IMR-90 (cell line): ENCODE measurements around the gene GRPR.

Experiments used
- BHLHE40 ChIP-seq: fragments of 150-350 bp; IDR thresholded peaks from 2 replicates; pipeline ENCODE4 v1.6.1; 2016; ENCODE audit warnings: mild to moderate bottlenecking, low read depth, low read length
- CEBPB ChIP-seq: IDR thresholded peaks from 2 replicates; pipeline ENCODE4 v1.6.1; 2012; ENCODE audit warnings: low read depth, low read length, improper control_type of control experiment
- CHD1 ChIP-seq: IDR thresholded peaks from 2 replicates; pipeline ENCODE4 v1.6.1; 2012; ENCODE audit warnings: low read depth, low read length, improper control_type of control experiment
- FOS ChIP-seq: fragments of 150-350 bp; IDR thresholded peaks from 2 replicates; pipeline ENCODE4 v1.6.1; 2016; ENCODE audit warnings: low read depth, low read length
- POLR2A ChIP-seq: IDR thresholded peaks from 2 replicates; pipeline ENCODE4 v1.6.1; 2012; ENCODE audit warnings: mild to moderate bottlenecking, low read depth, low read length
- RAD21 ChIP-seq: IDR thresholded peaks from 2 replicates; pipeline ENCODE4 v1.6.1; 2012; ENCODE audit warnings: low read length, improper control_type of control experiment
- RCOR1 ChIP-seq: IDR thresholded peaks from 2 replicates; pipeline ENCODE4 v1.6.1; 2012; ENCODE audit warnings: mild to moderate bottlenecking, low read length, improper control_type of control experiment; ENCODE audit not compliant: insufficient replicate concordance
- SMC3 ChIP-seq: fragments of 150-350 bp; IDR thresholded peaks from 2 replicates; pipeline ENCODE4 v1.6.1; 2016; ENCODE audit warnings: low read depth, mild to moderate bottlenecking, antibody characterized with exemption, low read length, moderate library complexity
- TF ChIP-seq, protein P1 (sequence below): conservative IDR thresholded peaks from 2 replicates; pipeline ENCODE4 v1.5.1; 2012; ENCODE audit warnings: mild to moderate bottlenecking, low read depth, low read length, improper control_type of control experiment
- TF ChIP-seq, protein P2 (sequence below): fragments of 150-350 bp; IDR thresholded peaks from 2 replicates; pipeline ENCODE4 v1.6.1; 2017; ENCODE audit warnings: mild to moderate bottlenecking, antibody characterized with exemption, low read length, low read depth
- TF ChIP-seq, protein P3 (sequence below): fragments of 150-350 bp; IDR thresholded peaks from 2 replicates; pipeline ENCODE4 v1.6.1; 2016; ENCODE audit warnings: low read depth, mild to moderate bottlenecking, low read length, moderate library complexity, borderline replicate concordance

GRCh38 chrX:16136080-16136479 lies 12.7 kb downstream of the GRPR start:
- TF ChIP-seq, protein P1, sequence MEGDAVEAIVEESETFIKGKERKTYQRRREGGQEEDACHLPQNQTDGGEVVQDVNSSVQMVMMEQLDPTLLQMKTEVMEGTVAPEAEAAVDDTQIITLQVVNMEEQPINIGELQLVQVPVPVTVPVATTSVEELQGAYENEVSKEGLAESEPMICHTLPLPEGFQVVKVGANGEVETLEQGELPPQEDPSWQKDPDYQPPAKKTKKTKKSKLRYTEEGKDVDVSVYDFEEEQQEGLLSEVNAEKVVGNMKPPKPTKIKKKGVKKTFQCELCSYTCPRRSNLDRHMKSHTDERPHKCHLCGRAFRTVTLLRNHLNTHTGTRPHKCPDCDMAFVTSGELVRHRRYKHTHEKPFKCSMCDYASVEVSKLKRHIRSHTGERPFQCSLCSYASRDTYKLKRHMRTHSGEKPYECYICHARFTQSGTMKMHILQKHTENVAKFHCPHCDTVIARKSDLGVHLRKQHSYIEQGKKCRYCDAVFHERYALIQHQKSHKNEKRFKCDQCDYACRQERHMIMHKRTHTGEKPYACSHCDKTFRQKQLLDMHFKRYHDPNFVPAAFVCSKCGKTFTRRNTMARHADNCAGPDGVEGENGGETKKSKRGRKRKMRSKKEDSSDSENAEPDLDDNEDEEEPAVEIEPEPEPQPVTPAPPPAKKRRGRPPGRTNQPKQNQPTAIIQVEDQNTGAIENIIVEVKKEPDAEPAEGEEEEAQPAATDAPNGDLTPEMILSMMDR: no peak
- TF ChIP-seq, protein P2, sequence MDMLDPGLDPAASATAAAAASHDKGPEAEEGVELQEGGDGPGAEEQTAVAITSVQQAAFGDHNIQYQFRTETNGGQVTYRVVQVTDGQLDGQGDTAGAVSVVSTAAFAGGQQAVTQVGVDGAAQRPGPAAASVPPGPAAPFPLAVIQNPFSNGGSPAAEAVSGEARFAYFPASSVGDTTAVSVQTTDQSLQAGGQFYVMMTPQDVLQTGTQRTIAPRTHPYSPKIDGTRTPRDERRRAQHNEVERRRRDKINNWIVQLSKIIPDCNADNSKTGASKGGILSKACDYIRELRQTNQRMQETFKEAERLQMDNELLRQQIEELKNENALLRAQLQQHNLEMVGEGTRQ: no peak
- TF ChIP-seq CHD1 (no peak), RAD21 (no peak), RCOR1 (no peak), CEBPB (no peak), SMC3 (no peak), POLR2A (no peak), BHLHE40 (no peak), FOS (no peak)
- TF ChIP-seq, protein P3, sequence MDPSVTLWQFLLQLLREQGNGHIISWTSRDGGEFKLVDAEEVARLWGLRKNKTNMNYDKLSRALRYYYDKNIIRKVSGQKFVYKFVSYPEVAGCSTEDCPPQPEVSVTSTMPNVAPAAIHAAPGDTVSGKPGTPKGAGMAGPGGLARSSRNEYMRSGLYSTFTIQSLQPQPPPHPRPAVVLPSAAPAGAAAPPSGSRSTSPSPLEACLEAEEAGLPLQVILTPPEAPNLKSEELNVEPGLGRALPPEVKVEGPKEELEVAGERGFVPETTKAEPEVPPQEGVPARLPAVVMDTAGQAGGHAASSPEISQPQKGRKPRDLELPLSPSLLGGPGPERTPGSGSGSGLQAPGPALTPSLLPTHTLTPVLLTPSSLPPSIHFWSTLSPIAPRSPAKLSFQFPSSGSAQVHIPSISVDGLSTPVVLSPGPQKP: no peak
